Heart right ventricle (tissue), 16 donors: ENCODE results near the gene GPR55. TPM values are rescaled to one million over a fixed set of nuclear protein-coding genes. Genes with fewer than 3 reads are reported as not detected.

ENCODE experiments used
- ATAC-seq, 8 donors: fragments of 200-7000 bp; cut with Tn5 transposase; one replicate each; pipeline ENCODE4 v1.9.1; 2020; ENCODE audit warnings: mild to moderate bottlenecking in 8 of 8, moderate library complexity in 8 of 8, moderate number of reproducible peaks in 1 of 8
- DNase-seq, 2 donors: peaks; one replicate each; pipeline ENCODE4 v3.0.0-alpha.2; 2020
- H3K27ac ChIP-seq, 10 donors: fragments of 200-600 bp; sonication (generic) in 2 of 10; one replicate each; pipeline versions ENCODE4 v1.5.0 to v1.8.0; 2020 to 2022; ENCODE audit warnings: mild to moderate bottlenecking in 3 of 10
- H3K27me3 ChIP-seq, 7 donors: fragments of 200-600 bp; one replicate each; pipeline ENCODE4 v1.8.0; 2021 to 2022; ENCODE audit warnings: mild to moderate bottlenecking in 2 of 7
- H3K36me3 ChIP-seq, 9 donors: fragments of 200-600 bp; sonication (generic) in 1 of 9; one replicate each; pipeline versions ENCODE4 v1.5.0 to v1.8.0; 2020 to 2022; ENCODE audit warnings: mild to moderate bottlenecking in 2 of 9
- H3K4me1 ChIP-seq, 9 donors: fragments of 200-600 bp; sonication (generic) in 1 of 9; one replicate each; pipeline versions ENCODE4 v1.5.0 to v1.8.0; 2020 to 2022; ENCODE audit warnings: mild to moderate bottlenecking in 4 of 9
- H3K4me3 ChIP-seq, 10 donors: fragments of 200-600 bp; sonication (generic) in 2 of 10; one replicate each; pipeline versions ENCODE4 v1.5.0 to v1.8.0; 2020 to 2022; ENCODE audit warnings: mild to moderate bottlenecking in 7 of 10, moderate library complexity in 2 of 10
- H3K9me3 ChIP-seq, 11 donors: fragments of 200-600 bp in 10 of 11; sonication (generic) in 2 of 11; one replicate each; pipeline versions ENCODE4 v1.5.0 to v1.8.0; 2013 to 2022; ENCODE audit warnings: mild to moderate bottlenecking in 2 of 11, control low read depth in 1 of 11, moderate library complexity in 1 of 11
- WGBS, 2 donors: extraction: QIAGEN DNeasy Blood & Tissue Kit; methylation state at CpG; one replicate each; pipeline ENCODE4 v1.1.7; 2013; ENCODE audit warnings: inconsistent platforms in 1 of 2; 5-methylcytosine and 5-hydroxymethylcytosine counted together
- intact Hi-C, 10 donors: fragments of 100-400 bp; cut with DNase I; formaldehyde crosslinking; loops; one replicate each; pipeline versions ENCODE4 v1.11.1 to v1.14.2; 2022
- polyA plus RNA-seq, 2 donors: library from polyadenylated mRNA; stranded (reverse); fragments of 200-250 nt; gene quantifications; one replicate each; pipeline ENCODE4 v1.2.3, GENCODE V29; 2013
- total RNA-seq, 10 donors: library from RNA; stranded (reverse); fragmentation: NEBNext Ultra II Directional in 3 of 10; extraction: Animal tissue kit (Norgen Biotek cat#: 25700) in 3 of 10; gene quantifications; one replicate each; pipeline versions ENCODE4 v1.2.1 to v1.2.4, GENCODE V29; 2021 to 2023
- TF ChIP-seq, protein P1 (sequence below), 9 donors: fragments of 200-600 bp; sonication (generic) in 2 of 9; IDR thresholded peaks; one replicate each; pipeline versions ENCODE4 v1.5.0 to v1.8.0; 2021 to 2022; ENCODE audit warnings: antibody characterized with exemption in 9 of 9, mild to moderate bottlenecking in 5 of 9, moderate library complexity in 1 of 9
- donor health status: Arrhythmogenic right ventricular cardiomyopathy.
- donor health status: ischemic (EF 13 %, LVEDD 7.1; RV severe dilation, severe dysfunction).
- donor health status: healthy with polysubstance abuse.
- donor health status: DM: no; HTN: yes; CAD: no.
- donor health status: DM: no; HTN: no; CAD: no.
- donor health status: ischemic (EF 25% LVEDD 6.9; RV normal size, moderate dysfunction).
- donor health status: ischemic (EF 25% LVEDD 5.7; RV mildly dilated, moderate dysfunction).
- donor health status: healthy.
- donor health status: DM: yes; HTN: yes; CAD: no.
- donor health status: Ischemic cardiomyopathy.
- donor health status: ischemic (EF 35%, LVEDD 5.7; RV mildly dilated, moderate dysfunction).
- donor health status: nonischemic (EF 11% LVEDD 7.7; RV severe dilation, severe dysfunction).
- donor health status: DM: yes; HTN: yes; CAD: no.
- donor health status: PGD.
- donor health status: ischemic (EF 29% LVEDD 5.4; RV normal size, mild dysfunction).
- donor health status: nonischemic (EF 23%, LVEDD 6.1; RV moderate dilation, normal function).

The GPR55 gene
- total and polyA plus RNA-seq, 12 donors: 0.01 to 0.42 TPM; not detected in 10

- Histone ChIP-seq H3K36me3 (no peaks in the 10 kb centered on the region), H3K9me3 (no peaks in the 10 kb centered on the region), H3K4me1 (peaks cover 0 to 6% (median 0%) of the 10 kb centered on the region in 9 donors), H3K27me3 (no peaks in the 10 kb centered on the region), H3K4me3 (no peak overlapping the region), H3K27ac (no peak overlapping the region)
- ATAC-seq: peak in 2 of 8 donors; percentile 27 to 38
- no peak for DNase-seq
- TF ChIP-seq, protein P1, sequence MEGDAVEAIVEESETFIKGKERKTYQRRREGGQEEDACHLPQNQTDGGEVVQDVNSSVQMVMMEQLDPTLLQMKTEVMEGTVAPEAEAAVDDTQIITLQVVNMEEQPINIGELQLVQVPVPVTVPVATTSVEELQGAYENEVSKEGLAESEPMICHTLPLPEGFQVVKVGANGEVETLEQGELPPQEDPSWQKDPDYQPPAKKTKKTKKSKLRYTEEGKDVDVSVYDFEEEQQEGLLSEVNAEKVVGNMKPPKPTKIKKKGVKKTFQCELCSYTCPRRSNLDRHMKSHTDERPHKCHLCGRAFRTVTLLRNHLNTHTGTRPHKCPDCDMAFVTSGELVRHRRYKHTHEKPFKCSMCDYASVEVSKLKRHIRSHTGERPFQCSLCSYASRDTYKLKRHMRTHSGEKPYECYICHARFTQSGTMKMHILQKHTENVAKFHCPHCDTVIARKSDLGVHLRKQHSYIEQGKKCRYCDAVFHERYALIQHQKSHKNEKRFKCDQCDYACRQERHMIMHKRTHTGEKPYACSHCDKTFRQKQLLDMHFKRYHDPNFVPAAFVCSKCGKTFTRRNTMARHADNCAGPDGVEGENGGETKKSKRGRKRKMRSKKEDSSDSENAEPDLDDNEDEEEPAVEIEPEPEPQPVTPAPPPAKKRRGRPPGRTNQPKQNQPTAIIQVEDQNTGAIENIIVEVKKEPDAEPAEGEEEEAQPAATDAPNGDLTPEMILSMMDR (IDR thresholded peaks at IDR 0.05): no peak
- intact Hi-C loops: no loop called here
- WGBS, 2 donors: 77 to 84% methylated on average over 10 of the region's 10 CpGs
These were observed 22.9 kb upstream of the GPR55 start for GRCh38 chr2:230947908-230948365.

- no peak for ATAC-seq
- WGBS, 2 donors: 90 to 93% methylated on average over 3 of the region's 3 CpGs
- intact Hi-C loops: no loop called here
These were observed 22.2 kb upstream of the GPR55 start for GRCh38 chr2:230947235-230947576.

DNA sequence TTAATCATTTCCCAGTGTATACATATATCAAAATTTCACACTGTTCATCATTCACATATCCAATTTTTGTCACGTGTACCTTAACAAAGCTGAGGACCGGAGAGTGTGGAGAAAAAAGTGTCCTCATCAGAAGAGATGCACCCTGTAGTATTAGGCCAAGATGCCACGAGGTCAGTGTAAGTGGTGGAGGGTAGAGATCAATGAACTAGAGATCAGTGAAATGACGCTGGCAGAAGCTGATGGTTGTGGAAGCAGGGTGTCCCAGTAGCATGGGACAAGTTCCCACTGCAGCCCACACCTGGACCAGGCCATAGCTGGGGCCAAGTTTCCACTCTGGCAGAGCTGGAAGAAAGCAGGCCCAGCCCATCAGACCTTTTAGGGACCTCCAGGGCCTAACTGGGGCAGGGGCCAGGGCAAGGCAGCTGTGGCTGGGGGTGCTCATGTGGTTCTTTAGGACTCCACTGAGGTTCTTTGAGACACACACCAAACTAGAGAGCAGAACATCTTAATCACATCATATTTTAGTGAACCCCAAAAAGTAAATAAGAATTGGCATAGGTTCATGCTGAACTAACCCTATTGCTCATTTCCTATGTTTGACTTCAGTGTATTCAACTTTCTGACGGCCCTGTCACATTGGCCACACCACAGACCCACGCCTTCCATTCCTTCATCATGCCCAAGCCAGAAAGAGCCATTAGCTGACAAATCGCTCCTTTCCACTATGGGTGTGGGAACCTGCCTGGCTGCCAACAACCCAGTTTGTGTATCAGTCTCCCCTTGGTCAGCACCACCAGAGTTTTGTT lies 21.6 kb upstream of the GPR55 start:
- H3K9me3 ChIP-seq: no peaks in the 10 kb centered on the region
- 88 to 91% methylated on average over 7 of the region's 7 CpGs for WGBS, 2 donors
- H3K27me3 ChIP-seq: peaks cover 0 to 5% (median 0%) of the 10 kb centered on the region in 7 donors
- DNase-seq: no peak
- H3K4me1 ChIP-seq: peaks cover 0 to 6% (median 0%) of the 10 kb centered on the region in 9 donors
- H3K27ac ChIP-seq: no peak overlapping the region
- H3K4me3 ChIP-seq: no peak overlapping the region
- TF ChIP-seq, protein P1 (IDR thresholded peaks at IDR 0.05): no peak
- ATAC-seq: no peak
- intact Hi-C loops: no loop called here
- no peaks in the 10 kb centered on the region for H3K36me3 ChIP-seq

More at GRCh38 chr2:230947235-230947576, 22.2 kb upstream of the GPR55 start:
- H3K9me3 ChIP-seq: no peaks in the 10 kb centered on the region
- H3K4me1 ChIP-seq: peaks cover 0 to 6% (median 0%) of the 10 kb centered on the region in 9 donors
- TF ChIP-seq, protein P1 (IDR thresholded peaks at IDR 0.05): no peak
- H3K27ac ChIP-seq: no peak overlapping the region
- peaks cover 0 to 1% (median 0%) of the 10 kb centered on the region in 7 donors for H3K27me3 ChIP-seq
- no peaks in the 10 kb centered on the region for H3K36me3 ChIP-seq
- H3K4me3 ChIP-seq: no peak overlapping the region
- DNase-seq: no peak

DNA sequence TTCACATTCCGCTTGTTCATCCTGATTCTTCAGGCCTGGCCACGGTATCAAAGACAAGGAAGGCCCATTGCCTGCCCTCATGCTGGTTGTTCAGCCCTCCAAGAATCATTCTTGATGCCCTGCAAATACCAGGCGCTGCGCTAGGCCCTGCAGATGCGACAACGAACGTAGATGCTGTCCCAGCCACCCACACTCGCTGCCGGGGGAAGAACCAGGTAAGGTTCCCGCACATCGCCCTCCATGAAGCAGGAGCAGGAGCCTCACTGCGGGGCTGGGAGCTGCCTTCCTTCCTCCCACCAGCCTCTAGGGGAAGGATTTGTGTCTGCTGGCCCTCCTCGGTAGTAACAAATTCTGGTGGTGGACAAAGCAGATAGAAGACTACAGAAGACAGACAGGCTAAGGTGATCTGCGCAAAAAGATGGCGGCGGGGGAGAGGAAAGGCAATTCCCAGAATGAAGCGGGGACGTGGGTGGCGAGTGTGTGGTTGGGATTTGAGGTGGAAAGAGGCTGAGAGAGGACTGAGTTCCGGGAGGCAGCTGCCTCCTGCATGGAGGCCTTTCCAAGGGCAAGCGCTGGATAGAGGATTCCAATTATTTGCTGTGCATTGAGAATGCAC lies 19.8 kb upstream of the GPR55 start:
- Histone ChIP-seq H3K36me3 (no peaks in the 10 kb centered on the region), H3K27ac (no peak overlapping the region), H3K4me1 (peaks cover 0 to 6% (median 0%) of the 10 kb centered on the region in 9 donors), H3K27me3 (peaks cover 0 to 14% (median 2%) of the 10 kb centered on the region in 7 donors), H3K9me3 (no peaks in the 10 kb centered on the region), H3K4me3 (no peak overlapping the region)
- intact Hi-C loops: no loop called here
- WGBS, 2 donors: 95% methylated on average over 21 of the region's 21 CpGs
- no peak for ATAC-seq
- no peak for DNase-seq
- TF ChIP-seq, protein P1 (IDR thresholded peaks at IDR 0.05): no peak
